22Rv1 (cell line): Measurements from ENCODE around the gene DHPS.

Source experiments
- CTCF ChIP-seq: fragments of 450-650 bp; IDR thresholded peaks from 2 replicates; pipeline ENCODE4 v1.5.1; 2017; ENCODE audit warnings: mild to moderate bottlenecking
- ZFX ChIP-seq: fragments of 450-650 bp; IDR thresholded peaks from 2 replicates; pipeline ENCODE4 v1.6.1; 2017; ENCODE audit warnings: antibody characterized with exemption, borderline replicate concordance

- TF ChIP-seq CTCF (no peak), ZFX (no peak)
Measured at GRCh38 chr19:12629215-12629614, 52.5 kb downstream of the DHPS start.
